Hypothalamus (tissue), 51 donors: ENCODE measurements around the gene CPLX4.
A peak's percentile ranks its signal among the peaks of the same experiment; 100 is the strongest.
"Not testable (repeated sequence)": the region's sequence is repeated elsewhere in the genome, so short reads cannot be mapped to it uniquely, and the experiment has no call there.

ENCODE experiments used
- DNase-seq, 51 donors: peaks; one replicate each; lab custom pipeline; 2025; lab: John Stamatoyannopoulos, UW

CPLX4 gene

GRCh38 chr18:59272221-59272888, 46.1 kb downstream of the CPLX4 start:
- DNase-seq = no peak

GRCh38 chr18:59271606-59272220, 46.7 kb downstream of the CPLX4 start:
- DNase-seq = no peak

GRCh38 chr18:59270689-59271257, 47.7 kb downstream of the CPLX4 start:
- DNase-seq = no peak

GRCh38 chr18:59269563-59270119, 48.8 kb downstream of the CPLX4 start:
- no peak for DNase-seq

GRCh38 chr18:59268721-59269562, 49.5 kb downstream of the CPLX4 start:
- DNase-seq = peak in 1 of 51 donors; percentile 15

GRCh38 chr18:59268127-59268720, 50.2 kb downstream of the CPLX4 start:
- DNase-seq = no peak

- no peak for DNase-seq
Measured at GRCh38 chr18:59267503-59268126, 50.8 kb downstream of the CPLX4 start.

GRCh38 chr18:59266886-59267502, 51.5 kb downstream of the CPLX4 start:
- no peak for DNase-seq

- DNase-seq = no peak
Measured at GRCh38 chr18:59266459-59266858, 52.0 kb downstream of the CPLX4 start.

GRCh38 chr18:59265974-59266369, 52.5 kb downstream of the CPLX4 start:
- DNase-seq = no peak

GRCh38 chr18:59265246-59265973, 53.0 kb downstream of the CPLX4 start:
- no peak for DNase-seq

GRCh38 chr18:59264651-59265245, 53.7 kb downstream of the CPLX4 start:
- no peak for DNase-seq

GRCh38 chr18:59264121-59264571, 54.3 kb downstream of the CPLX4 start:
- DNase-seq = no peak

GRCh38 chr18:59263661-59264060, 54.8 kb downstream of the CPLX4 start:
- DNase-seq = no peak

- not testable (repeated sequence) for DNase-seq
Measured at GRCh38 chr18:59262243-59262642, 56.2 kb downstream of the CPLX4 start.

GRCh38 chr18:59261842-59262241, 56.6 kb downstream of the CPLX4 start:
- not testable (repeated sequence) for DNase-seq

- not testable (repeated sequence) for DNase-seq
Measured at GRCh38 chr18:59255491-59255890, 63.0 kb downstream of the CPLX4 start.

GRCh38 chr18:59249199-59249774, 69.2 kb downstream of the CPLX4 start:
- DNase-seq = peak in 26 of 51 donors; percentile 2 to 62 (median 25)
